GM21447 (cell line): Measurements from ENCODE around the gene SNRNP48.
A peak's percentile ranks its signal among the peaks of the same experiment; 100 is the strongest.

Source experiments
- ATAC-seq: cut with Tn5 transposase; IDR thresholded peaks from one replicate; pipeline ENCODE4 v1.9.1; 2021; ENCODE audit not compliant: unreplicated experiment

The SNRNP48 gene, protein sequence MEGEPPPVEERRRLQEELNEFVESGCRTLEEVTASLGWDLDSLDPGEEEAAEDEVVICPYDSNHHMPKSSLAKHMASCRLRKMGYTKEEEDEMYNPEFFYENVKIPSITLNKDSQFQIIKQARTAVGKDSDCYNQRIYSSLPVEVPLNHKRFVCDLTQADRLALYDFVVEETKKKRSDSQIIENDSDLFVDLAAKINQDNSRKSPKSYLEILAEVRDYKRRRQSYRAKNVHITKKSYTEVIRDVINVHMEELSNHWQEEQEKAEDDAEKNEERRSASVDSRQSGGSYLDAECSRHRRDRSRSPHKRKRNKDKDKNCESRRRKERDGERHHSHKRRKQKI

DNA sequence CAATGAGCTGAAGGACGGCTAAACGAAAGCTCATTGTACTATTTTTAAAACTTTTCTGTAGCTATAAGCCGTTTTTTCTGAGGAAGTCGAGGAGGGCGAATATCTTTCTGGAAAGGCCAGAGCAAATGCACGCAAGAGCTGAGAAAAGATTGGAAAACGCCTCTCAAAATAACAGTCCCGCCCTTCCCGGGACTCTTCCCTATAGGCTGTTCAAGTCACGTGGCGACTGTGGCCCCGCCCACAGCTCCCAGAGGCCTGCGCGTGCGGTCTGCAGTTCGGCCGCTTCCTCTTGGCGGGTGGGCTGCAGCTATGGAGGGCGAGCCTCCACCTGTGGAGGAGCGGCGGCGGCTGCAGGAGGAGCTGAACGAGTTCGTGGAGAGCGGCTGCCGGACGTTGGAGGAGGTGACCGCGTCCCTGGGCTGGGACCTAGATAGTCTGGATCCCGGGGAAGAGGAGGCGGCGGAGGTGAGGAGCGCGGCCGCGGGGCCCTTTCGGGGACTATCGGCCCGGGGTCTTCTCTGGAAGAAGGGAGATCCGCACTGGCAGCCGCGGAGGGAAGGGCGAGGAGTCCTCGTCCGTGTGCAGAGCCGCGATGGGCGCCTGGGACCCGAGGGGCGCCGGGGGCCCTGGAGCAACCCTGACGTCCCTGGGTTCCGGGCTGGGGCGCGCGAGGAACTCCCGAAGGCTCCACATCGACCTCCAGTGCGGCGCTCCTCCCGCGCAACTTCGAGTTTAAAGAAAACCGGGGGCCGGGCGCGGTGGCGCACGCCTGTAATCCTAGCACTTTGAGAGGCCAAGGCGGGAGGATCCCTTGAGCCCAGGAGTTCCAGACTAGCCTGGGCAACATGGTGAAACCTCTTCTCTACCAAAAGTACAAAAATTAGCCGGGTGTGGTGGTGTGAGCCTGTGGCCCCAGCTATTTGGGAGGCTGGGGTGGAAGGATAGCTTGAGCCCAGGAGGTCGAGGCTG lies at the start of gene SNRNP48:
SNRNP48 (plus strand) TSS at position 250 of the 969 bp plus-strand sequence; CDS start at position 310, 60 bp downstream.
- peak; percentile 99 for ATAC-seq

DNA sequence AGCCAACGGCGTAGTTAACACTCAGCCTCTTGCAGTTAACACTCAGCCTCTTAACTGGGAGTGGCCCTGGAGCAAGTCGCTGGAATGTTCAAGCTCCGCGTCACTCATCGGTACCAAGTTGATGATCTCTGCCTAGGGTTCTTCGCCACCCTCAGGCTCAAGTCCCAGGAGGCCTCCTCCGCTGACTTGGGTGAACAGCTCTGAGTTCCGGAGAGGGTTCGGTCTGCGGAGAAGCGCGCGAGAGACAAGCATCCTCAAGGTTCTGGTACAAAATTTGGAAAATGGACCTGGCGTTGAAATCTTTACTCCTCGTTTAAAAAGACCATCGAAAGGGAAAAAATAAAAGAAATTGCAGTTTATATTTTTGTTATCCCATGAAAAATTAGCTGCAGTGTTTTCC lies 49.4 kb upstream of the SNRNP48 start:
- no peak for ATAC-seq

DNA sequence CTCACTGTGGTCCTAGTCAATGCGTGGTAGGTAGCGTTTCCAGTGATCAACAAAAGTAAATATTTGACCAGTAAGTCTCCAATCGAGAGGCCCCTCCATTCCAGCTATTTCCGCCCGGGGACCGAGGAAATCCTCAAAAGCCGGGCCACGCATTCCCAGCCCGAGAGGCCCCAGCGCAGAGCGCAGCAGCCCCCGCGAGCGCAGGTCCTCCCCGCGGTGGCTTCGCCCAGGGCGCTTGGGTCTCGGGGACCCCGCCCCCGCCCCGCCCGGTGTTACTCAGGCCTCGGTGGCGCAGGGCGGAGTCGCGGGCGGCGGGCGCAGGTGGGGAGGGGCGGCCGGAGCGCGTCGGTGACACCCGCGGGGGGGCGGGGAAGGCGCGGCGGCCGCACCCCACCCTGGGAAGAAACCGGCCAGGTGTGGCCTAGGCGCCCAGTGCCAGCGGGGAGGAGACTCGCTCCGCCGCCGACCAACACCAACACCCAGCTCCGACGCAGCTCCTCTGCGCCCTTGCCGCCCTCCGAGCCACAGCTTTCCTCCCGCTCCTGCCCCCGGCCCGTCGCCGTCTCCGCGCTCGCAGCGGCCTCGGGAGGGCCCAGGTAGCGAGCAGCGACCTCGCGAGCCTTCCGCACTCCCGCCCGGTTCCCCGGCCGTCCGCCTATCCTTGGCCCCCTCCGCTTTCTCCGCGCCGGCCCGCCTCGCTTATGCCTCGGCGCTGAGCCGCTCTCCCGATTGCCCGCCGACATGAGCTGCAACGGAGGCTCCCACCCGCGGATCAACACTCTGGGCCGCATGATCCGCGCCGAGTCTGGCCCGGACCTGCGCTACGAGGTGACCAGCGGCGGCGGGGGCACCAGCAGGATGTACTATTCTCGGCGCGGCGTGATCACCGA lies 48.6 kb upstream of the SNRNP48 start, which contains the start of gene DSP:
DSP (plus strand) TSS at position 497 of the 890 bp plus-strand sequence; CDS start at position 742, 245 bp downstream.
- no peak for ATAC-seq

DNA sequence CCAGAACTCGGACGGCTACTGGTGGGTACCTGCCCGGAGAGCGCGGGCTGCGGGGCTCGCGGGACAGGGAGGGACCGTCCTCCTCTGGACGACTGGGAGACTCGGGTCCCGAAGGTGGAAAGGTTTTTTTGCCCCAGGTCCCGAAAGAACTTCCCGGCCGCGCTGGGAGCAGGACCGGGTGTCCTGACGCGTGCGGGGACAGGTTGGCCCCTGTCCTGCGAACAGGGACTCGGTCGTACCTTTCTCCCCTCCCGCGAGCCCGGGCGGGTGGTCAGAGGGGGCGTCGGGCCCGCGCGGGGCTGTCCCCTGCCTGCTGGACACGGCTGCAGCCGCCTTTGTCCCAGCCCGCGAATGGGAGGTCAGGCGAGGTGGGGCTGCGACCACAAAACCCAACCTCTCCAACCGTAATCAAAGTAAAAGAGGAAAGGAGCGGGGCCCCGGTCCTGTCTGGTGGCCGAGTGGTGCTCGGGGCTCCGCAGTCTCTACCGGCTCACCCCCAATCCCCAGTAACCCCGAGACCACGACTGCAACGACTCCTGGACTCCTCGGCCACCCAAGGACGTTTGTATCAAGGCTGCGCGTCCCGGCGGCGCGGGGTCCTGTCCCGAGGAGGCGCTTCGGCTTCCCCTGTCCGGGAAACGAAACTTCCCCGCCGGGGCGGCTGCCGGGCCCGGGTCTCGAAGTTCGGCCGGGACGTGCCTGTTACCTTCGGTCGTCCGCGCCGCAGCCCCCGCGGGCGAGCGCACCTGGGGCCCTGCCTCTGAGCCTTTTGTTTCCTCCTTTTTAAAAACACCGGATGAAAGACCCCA lies 47.7 kb upstream of the SNRNP48 start:
- ATAC-seq: no peak

DNA sequence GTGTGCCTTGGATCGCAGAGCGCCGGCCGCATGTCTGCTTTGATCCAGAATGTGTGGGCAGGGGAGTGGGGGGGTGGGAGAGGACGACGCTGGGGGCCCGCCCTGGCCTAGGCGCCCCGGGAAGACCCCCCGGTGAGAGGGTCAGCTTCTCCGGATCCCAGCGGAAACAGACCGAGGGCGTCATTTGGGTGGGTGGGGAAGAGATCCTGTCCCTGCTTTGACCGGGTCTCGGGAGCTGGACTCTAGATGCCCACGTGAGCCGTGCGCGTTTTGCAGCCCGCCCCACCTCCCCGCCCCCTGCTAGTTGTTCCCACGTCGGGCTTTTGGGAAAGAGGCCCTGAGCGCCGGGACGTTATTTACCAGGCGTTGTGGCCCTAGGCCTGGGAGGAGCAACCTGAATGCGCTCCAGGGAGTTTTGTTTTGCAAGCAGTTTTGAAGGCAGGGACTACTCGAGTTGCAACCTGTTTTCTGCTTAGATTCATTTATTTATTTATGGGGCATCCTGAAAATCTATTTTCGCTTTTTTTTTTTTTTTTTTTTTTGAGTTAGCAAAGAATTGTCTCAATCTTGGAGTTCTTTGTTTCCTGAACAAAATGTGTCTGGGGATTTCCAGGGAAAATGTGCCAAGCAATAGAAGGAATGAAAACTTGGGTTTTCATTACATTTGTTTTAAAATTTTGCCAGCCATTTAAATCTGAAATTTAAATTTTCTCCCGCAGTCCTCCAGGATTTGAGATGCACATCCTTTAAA lies 46.9 kb upstream of the SNRNP48 start:
- ATAC-seq: no peak

DNA sequence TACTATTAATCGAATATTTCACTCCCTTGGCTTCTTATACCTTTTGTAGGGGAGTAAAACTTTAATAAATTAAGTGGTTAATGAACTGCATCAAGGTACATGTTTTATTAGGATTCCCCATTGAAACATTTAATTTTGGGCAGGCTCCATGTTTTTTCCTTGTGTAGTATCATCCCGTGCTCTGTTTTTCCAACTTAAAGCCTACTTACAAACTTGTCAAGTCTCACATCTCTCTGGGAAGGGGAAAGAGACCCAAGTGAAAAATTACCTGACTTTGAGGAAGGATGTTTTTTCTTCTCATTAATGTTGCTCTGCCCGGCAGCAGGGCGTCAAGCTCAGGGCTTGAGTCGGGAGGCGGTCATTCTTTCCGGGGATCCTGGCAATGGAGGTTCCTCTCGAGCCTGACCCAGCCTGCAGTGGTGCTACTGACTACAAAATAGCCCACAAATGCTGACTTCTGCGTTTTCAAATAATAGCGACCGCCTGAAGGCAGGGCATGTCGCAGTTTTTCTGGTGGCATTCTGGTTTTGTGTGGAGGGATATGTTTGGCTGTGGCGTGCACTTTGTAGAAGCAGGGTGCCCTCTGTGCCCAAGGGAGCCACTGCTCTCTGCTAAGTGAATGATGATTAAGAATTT lies 46.1 kb upstream of the SNRNP48 start:
- no peak for ATAC-seq

DNA sequence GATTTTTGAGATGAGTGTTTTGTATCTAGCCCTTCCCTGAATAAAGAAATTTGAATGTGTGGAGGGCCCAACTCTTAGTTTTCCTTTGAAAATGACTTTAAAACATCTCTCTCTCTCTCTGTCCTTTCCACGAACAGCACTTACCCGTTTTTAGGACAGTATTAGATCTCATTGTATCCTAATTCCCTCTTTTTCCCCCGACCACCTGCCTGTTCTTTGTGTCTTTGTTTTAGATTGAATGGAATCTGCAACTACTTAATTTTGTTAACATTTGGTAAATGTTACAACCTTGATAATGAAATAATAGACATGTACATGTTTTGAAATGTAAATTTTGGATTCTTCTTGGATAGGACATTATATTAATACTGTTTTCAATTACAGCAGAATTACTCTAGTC lies 45.4 kb upstream of the SNRNP48 start:
- no peak for ATAC-seq

DNA sequence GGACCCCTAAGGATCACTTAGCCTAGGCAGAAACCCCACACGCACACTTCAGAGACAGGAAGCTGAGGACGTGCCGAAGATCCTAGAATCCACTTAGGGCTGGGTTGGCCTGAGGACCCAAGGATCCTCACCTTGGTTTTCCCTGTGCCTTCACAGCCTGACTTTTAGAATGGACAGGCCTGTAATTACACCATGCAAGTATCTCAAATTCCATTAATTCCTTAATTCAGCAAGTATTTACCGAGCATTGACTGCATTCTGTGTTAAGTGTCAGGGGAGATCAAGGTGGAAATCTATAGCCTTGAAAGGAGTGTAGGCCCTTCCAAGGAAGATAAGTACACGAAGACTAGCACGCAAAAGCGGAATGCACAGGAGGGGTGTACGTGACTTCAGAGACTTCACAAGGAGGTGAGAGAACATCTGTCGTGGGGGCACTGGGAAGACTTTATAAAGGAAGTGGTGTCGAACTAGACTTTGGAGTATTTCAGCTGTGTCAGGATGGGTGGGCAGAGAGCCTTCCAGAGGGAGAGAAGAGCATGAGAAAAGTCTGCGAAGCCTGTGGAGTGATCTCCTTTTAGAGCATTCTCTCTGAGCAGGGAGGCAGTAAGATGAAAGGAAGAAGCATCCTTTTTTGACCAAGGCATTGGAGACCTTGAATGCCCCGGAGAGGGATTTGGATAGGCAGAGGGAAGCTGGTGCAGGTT lies 44.5 kb upstream of the SNRNP48 start:
- no peak for ATAC-seq

DNA sequence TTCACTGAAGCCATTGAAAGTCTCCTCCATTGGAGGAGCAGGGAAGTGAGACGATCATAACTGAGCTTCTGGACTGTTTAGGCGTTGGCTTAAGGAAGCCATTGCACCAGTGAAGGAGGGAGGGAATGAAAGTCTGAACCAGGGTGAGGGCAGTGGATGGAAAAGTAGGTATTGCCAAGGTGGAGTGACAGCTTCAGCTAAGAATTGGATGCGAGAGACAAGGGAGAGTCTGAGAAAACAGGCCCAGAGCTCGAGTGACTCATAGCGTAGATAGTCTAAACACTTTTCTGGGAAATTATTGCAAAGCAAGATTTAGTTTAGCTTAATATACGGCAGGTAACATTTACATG lies 44.0 kb upstream of the SNRNP48 start:
- no peak for ATAC-seq

DNA sequence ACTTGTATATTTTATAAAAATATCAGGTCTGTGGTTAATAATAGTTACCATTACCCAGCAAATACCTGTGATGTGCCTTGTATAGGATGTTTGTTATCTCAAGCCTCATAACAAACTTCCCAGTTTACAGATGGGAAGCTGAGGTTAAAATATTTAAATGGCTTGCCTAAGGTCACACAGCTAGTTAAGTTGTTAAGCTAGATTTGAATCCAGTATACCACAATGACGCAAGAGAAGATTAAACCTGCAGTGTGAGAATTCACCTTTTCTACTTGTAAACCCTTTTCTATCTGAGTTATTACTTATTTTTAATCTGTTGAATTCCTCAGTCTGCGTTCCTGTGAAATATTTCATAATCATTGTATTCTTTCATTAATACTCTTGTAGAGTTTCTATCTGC lies 43.6 kb upstream of the SNRNP48 start:
- ATAC-seq: no peak

DNA sequence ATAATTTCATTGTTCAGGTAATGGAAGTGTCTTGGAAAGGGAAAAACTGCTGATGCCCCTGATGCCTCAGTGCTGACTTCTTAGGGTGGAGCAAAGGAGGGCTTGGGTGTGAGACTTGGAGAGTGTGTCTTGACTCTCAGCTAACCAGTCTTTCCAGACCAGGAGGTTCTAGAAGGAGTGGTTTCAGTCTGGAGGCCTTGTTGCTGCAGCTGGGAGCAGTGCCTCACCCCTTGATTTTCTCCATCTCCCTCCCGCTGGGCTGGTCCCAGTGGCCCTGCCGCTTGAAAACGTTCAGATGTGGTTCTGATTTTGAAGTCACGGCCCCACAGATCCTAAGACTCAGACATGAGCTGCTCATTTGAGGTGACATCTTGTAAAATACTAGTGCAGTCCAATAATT lies 43.1 kb upstream of the SNRNP48 start:
- ATAC-seq: no peak

DNA sequence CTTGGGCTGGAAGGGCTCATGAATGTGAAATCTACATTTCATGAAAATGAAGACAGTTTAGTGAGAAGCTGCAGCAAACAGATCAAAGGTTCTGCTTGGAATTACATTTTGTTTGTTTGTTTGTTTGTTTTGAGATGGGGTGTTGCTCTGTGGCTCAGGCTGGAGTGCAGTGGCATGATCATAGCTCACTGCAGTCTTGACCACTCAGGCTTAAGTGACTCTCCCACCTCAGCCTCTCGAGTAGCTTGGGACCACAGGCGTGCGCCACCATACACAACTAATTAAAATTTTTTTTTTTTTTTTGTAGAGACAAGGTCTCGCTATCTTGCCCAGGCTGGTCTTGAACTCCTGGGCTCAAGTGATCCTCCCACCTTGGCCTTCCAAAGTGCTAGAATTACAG lies 42.7 kb upstream of the SNRNP48 start:
- ATAC-seq: no peak

DNA sequence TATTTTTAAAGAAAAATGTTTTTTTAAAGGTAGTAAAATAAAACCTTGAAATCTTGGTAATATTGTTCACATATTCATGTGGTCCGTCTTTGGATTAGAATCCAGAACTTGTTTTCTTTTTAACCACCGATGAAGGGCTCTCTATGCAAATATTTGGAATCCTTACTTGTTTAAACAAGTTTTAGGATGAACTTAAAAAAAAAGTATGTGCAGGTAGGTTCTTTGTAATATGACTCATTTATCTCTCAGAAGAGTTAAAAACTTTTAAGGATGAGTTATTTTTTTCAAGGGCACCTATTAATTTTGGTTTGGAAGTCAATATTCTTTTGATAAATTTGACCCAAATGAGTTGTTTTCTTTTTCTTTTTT lies 39.6 kb upstream of the SNRNP48 start:
- ATAC-seq: no peak

DNA sequence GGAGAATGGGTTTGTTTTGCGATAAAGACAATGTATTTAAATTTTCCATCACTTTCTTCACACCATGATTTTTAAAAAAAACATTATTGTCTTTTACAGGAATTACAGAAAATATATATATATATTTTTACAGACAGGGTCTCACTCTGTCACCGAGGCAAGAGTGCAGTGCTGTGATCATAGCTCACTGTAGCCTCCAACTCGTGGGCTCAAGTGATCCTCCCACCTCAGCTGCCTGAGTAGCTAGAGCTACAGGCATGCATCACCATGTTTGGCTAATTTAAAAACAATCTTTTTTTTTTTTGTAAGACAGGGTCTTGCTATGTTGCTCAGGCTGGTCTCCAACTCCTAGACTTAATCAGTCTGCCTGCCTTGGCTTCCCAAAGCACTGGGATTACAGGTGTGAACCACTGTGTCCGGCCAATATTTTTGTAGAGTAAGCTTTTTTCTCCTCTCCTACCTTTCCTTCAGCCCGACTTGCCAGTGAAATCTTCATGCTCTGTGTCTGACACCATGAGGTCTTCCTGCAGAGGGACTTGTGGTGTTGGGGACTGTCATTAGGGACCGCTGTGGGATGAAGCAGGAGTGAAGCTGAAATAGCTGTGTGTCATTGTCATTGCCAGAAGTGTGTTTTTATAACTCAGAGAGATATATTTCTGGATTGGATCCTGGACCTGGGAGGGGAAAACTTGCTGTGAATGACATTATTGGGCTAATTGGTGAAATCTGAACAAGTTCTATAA lies 35.3 kb upstream of the SNRNP48 start:
- ATAC-seq: no peak

DNA sequence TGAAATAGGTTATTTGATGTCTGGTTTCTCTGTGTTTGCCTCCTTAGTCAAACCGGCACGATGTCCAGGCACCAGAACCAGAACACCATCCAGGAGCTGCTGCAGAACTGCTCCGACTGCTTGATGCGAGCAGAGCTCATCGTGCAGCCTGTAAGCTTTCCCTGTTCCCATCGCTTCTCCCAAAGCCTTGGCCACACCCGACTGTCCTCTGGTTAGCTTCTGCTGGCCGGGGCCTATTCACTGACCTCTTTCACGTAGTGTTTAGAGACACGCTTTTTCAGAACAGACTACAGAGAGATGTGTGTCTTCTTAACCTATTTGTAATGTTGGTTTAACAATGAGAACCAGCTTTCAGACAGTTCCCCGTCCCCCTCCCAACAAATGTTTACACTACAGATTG lies 34.3 kb upstream of the SNRNP48 start:
- no peak for ATAC-seq

DNA sequence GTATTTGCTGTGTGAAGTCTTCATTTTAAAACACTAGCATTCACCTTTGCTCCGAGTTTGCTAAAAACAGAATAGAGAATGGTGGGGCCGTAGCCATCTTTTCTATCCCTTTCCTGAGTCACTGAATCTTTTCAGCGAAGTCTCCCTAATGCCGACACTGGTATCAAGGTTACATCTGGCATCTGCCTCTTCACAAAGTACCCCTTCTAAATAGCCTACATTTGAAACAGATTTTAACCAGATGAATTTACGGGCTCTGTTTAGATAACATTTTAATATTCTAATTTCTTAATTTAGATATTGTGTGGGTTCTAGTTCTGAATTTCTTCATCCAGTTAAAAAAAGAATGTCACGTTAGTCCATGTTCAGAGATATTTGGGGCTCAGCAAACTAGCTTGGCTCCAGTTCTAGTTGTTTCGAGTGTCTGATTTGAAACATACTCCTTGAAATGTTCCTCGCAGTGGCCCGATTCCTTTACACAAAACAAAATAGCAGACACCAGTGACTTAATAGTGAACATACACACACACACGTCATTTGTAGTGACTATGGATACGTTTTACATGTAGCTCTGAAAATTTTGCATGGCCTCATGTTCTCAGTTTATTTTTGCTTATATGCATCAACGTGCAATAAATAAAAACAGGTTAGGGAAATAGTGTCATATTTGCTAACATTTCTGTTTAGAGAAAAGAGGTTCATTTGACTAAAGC lies 33.4 kb upstream of the SNRNP48 start:
- no peak for ATAC-seq

DNA sequence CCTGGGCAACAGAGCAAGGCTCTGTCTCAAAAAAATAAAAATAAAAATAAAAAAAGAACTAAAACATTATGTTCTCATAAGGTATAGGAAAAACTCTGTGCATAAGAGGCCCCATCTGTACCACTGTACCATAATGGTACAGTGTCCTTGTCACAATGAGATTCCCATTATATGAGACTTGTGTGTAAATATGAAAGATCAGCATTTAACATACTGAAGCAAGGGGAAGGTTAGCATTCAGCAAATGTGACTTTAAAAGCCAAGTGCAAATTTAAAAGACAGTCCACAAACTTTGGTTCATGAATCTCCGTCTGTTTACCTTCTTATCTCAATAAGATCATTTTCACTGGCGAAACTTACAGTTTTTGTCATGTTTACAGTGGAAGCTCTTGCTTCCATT lies 32.3 kb upstream of the SNRNP48 start:
- no peak for ATAC-seq
